Right renal pelvis (tissue), 4 donors: ENCODE data around the gene PRDM16. TPM values are rescaled to one million over a fixed set of nuclear protein-coding genes. Genes with fewer than 3 reads are reported as not detected.
A peak's percentile ranks its signal among the peaks of the same experiment; 100 is the strongest.
"Not testable (repeated sequence)": the region's sequence is repeated elsewhere in the genome, so short reads cannot be mapped to it uniquely, and the experiment has no call there.

ENCODE experiments used
- DNase-seq, 4 donors: peaks; one replicate each; pipeline ENCODE4 v3.0.0-alpha.2; 2013; ENCODE audit warnings: low read depth in 4 of 4, low spot score in 3 of 4, missing footprints in 1 of 4
- polyA plus RNA-seq, 4 donors: library from polyadenylated mRNA; unstranded; fragments of 120-200 nt; gene quantifications; one replicate each; pipeline ENCODE4 v1.2.1, GENCODE V29; 2013; ENCODE audit not compliant: insufficient read length in 4 of 4

Gene PRDM16
- polyA plus RNA-seq, 4 donors = 6.0 to 8.1 (median 7.0) TPM

DNA sequence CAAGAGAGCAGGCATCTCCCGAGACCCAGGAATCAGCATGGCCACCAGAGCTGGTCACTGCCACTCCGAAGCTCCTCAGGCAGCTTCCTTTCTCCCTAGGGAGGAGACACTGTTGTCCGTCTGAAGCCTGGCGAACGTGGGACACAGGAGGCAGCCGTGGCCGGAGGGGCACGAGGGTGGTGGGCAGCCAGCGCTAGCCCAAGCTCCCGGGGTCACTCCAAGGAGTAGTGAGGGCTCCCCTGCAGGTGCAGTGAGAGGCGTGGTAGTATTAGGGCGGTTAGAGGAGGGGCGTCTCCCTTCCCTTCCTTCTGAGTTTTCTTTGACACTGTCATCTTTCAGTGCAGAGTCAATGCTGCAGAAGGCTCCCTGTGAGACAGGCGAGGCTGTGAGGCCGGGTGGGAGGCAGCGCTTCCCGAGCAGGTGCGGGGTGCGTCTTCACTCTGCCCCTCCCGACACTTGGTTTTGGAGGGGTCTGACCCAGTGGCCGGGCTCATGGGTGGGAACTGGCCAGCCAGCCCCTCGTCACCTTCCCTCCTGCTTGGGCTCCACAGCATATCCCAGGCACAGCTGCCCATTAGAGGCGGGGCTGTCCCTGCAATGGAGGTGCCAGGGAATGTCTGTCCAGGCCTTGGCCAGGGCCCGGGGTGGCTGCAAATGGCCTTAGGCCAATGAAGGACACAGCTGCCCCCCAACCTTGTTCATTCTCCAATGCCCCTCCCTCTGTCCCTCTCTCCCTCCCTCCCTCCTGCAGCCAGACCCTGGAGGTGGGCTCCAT, 213.8 kb downstream of the PRDM16 start:
- DNase-seq = no peak

DNA sequence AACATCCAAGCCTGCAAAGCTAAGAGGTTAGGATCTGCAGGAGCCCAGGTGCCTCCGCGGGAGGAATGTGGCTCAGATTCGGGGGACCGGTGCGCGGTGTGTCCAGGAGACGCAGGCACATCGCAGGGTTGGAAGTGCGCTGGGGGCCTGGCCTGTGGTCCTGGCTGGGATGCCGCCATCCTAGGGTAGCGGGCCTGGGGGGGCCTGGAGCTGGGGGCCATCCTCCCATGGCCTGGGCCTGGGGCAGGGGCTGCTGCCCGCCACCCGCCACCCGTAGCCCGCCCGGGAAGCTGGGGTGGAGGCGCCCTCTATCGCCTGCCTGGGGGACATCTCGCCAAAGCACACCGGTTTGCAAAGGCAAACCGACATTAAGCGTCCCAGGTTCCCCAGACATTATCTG, 214.8 kb downstream of the PRDM16 start:
- DNase-seq = peak in 1 of 4 donors; percentile 25

DNA sequence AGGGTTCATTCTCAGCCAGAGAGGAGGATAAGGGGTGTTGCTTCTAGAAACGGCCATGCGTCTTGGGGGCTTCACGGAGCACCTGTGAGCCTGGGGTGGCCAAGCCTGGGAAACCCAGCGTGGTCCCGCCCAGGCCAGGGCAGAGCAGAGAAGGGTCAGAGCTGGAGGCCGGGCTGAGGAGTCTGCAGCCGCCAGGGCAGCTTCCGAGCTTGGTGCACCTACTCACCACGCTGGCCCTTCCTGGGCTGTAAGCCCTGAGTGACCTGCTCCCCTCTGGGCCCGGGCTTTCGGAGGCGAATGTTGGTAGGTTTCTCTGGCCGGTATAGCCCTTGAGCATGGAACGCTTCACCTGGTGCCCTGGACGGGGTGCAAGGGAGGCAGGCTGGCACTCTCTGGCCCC, 215.7 kb downstream of the PRDM16 start:
- DNase-seq = no peak

DNA sequence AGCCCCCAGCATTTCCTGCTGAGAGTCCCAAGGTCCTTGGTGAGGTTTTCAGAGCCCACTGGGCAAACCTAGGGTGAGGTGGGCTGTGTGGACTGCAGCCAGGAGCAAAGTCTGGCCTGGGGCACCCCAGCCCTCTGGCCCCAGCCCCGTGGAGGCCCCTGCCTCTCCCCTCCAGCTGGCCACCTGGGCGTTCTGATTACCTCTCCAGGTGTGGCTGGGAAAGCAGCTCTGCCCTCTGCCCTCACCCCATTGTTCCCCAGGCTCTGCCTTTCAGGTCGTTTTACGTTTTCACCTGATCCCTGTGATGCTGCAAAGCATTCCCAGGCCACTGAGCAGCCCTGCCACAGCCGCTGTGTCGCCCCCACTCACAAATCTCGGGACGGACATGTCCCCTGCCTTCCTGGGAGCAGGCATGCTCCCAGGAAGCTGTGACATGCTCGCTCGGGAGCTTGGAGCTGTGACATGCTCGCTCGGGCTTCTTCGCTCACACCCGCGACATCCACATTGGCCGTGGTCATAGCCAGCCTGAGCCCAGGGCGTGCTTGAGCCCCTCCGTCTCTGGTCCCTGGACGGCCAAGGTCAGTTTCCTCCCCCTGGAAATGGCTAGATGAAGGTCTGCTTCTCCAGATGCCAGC, 216.2 kb downstream of the PRDM16 start:
- DNase-seq = no peak

DNA sequence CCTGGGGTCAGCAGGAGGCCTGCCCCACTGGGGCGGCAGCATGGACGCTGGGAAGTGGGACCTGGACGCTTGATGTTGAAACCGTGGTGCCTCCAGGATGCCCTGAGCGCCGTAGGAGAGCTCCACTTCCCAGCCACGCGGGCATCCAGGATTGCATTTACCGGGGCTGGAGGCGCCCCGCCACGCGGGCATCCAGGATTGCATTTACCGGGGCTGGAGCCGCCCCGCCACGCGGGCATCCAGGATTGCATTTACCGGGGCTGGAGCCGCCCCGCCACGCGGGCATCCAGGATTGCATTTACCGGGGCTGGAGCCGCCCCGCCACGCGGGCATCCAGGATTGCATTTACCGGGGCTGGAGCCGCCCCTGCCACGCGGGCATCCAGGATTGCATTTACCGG, 218.1 kb downstream of the PRDM16 start:
- DNase-seq = not testable (repeated sequence)

DNA sequence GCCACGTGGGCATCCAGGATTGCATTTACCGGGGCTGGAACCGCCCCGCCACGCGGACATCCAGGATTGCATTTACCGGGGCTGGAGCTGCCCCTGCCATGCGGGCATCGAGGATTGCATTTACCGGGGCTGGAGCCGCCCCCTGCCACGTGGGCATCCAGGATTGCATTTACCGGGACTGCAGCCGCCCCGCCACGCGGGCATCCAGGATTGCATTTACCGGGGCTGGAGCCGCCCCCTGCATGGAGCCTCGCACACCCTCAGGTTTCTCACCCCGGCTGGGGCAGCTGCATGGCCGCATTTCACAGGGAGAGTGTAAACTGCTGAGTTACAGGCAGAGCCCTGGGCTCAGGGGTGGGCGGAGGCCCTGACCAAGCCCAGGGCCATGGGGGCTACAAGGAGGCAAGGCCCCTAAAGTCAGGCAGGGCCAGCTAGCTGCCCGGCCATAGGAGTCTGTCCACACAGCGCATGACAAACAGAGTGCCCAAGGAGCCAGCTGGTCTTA, 218.7 kb downstream of the PRDM16 start:
- DNase-seq = no peak

DNA sequence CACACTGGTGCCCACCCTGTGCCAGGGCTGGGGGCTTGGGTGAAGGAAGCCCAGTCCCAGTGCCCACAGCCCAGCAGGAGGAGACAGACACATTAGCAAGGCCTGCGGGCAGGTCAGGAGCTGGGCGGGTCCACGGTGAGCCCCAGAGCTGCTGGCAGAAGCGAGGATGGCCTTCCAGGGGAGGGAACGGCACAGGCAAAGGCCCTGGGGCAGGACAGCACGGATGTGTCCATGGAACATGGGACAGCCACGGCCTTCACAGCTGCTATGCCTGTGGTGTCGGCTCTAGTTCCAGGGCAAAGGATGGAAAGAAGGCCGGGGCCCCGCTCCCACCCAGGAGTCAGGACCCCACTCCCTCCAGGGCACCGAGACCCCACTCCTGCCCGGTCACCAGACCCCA, 220.5 kb downstream of the PRDM16 start:
- no peak for DNase-seq

DNA sequence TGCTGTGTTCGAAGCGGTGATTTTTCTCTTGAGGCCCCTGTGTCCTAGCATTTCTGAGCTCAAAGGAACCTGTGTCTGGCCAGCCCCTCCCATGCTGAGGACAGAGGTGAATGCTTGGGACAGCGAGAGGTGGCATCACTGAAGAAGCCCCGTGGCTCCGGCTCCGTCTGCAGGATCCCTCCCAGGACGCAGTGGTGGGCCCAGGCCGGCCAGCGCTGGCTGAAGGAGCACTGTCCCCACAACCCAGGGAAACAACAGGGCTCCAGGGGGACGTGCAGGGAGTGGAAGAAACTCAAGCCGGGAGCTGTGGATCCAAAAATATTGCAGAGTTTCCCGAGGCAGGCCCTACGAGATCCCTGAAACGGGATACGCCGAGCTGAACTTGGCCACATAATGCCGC, 221.4 kb downstream of the PRDM16 start:
- no peak for DNase-seq

DNA sequence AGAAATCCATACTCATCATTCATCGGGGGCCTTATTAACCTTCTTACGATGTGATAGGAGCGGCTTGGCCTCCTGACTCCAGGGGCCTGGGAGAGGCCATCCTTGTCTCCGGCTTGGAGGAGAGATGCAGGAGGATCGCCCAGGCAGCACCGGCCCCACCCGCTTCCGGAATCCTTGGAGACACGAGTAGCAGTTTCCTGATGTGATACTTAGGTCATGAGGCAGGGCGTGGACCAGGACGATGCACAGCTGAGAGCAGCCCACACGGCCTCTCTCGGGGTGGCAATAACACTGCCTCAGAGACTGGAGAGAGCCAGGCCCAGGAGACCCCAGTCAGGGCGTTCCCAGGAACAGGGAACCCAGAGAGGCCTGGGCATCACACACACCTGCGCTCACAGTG, 221.9 kb downstream of the PRDM16 start:
- no peak for DNase-seq

DNA sequence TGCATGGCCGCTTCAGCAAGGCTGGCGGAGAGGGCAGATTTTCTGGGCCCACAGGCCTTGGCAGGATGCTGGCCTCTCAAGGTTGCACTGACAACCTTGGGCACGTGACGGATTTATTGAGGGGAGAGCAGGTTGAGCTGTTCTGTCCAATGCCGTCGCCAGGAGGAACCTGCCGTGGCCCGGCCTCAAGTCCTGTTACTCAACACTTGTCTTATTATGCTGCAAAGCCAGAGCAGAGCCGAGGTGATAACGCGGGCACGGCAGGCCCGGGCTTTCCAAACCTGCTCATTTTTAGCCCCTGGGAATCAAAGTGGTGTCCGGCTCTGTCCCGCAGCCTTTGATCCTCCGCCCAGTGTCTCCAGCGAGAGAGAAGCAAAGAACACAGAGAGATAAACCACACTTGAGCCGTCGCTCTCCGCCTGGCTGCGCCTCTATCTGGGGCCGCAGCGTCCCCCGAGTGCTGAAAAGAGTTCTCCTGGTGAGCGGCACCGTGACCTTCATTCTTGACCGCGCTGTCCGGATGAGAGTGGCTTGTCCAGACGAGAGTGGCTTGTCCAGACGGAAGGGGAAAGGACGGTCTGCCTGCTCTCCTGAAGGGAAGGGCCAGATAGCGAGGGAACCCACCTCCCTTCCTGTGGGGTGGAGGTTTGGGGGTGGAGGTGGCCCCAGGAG, 223.2 kb downstream of the PRDM16 start:
- no peak for DNase-seq

DNA sequence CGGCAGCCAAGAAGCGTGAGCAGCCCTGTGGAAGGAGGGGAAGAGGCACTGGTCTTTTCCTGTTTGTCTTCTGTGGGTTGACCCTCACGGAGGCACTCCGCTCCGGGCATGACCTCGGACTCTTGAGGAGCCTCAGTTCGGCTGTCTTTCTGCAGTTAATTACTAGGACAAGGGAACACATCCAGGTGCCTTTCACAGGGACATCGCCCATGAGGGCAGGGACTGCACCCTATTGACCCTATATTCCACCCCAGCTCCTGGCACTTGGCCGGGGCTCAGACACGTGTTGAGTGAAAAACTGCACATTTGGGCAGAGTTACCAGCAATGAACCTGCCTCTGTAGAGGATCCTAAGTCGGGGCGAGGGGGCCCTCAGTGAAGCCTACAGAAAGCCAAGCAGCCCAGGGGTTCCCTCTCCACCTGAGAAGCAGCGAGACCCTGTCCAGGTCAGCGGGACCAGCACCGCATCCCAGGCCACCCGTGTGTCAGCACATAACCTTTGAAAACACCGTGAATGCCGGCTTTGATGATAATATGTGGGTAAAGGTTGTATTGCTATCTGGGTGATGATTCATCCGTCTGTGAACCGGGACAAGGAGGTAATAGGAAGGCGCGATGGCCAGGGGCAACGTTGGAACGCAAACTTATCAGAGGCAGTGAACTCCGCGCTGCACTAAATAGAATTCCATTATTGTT, 224.0 kb downstream of the PRDM16 start:
- DNase-seq = no peak

DNA sequence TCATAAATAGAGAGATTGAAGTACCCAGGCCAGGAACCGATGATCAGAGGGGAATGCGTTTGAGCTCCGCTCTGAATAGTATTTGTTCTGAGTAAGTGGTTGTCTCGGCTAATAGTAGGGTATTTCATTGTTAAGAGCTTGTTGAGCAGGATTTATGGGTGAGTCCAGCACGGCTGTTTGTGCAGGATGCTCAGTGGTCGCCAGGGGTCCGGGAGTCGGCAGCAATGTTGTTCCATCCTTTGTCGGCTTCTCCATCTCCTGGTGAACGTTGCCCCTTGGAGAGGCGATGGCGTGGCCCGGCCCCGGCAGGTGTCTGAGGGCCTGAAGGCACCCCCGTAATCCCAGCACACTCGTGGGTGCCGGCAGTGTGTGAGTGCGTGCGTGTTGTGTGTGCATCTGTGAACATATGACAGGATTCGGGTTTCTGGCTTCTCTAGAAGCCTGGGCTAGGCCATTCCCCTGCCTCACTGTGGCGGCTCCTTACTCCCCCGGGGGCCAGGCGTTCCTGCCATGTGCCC, 224.6 kb downstream of the PRDM16 start:
- DNase-seq = no peak

DNA sequence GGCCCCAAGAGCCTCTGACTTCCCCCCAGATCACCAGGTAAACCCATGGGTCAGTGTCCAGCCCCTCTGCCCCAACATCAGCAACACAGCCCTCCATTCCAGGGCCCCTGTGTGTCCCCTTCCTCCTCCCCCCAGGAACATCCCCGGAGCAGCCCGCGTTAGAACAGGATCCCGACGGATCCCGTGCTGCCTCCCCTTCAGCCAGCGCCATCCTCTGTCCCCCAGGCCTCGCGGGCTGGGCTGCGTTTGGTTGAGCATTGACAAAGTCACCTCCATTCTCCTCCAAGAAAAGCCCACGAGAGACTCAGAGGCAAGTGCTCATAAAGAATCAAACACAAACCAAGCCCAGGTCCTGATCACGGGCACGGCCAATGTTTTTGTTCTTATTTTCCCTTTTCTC, 225.4 kb downstream of the PRDM16 start:
- DNase-seq = no peak

DNA sequence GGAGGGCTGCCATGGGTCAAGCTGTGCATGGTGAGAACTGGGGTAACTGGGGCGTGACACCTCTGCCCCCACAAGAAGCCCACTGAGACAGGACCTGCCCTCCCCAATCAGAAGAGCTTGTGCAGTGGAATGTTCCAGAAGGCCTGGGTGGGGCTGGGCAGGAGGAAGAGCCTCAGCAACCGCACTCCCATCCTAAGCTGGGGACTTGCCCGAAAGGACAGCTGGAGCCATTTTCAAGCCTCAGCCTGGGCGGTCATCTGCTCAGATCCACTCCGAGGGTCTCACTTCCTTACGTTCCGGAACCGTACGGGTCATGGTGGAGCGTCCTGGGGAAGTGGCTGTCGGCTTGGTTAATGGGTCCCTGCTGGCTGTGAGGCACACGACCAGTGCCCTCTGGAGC, 226.8 kb downstream of the PRDM16 start:
- no peak for DNase-seq

DNA sequence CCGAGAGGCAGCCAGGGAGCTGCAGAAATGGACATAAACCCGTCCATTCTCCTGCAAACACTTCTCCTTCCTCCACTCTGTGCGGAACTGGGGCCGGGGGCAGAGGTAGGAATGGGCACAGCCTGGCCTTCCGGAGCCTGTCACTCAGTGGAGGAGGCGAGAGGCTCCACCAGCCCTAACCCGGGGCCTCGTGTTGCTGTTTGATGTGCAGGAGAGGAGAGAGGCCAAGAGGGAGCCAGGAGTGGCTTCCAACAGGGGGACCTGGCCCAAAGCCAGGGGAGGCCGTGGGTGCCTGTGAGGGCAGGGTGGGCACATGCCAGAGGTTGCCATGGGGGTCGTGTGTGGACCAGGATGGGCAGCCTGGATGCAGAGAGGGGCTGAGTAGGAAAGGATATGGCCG, 227.3 kb downstream of the PRDM16 start:
- DNase-seq = no peak

DNA sequence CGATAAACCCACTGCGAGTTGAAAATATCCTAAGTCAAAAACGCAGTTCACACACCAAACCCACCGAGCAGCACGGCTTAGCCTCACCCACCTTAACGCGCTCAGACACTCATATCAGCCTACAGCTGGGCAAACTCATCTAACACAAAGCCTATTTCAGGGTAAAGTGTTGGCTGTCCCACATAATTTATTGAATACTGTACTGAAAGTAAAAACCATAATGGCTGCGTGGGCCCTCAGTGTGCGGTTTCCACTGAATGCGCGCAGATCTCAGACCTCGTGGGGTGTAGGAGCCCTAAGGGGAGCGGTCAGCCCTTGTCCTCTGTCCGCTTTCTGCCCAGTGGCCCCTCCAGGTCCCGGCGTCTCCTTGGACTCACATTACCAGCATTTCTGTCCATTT, 227.8 kb downstream of the PRDM16 start:
- no peak for DNase-seq

DNA sequence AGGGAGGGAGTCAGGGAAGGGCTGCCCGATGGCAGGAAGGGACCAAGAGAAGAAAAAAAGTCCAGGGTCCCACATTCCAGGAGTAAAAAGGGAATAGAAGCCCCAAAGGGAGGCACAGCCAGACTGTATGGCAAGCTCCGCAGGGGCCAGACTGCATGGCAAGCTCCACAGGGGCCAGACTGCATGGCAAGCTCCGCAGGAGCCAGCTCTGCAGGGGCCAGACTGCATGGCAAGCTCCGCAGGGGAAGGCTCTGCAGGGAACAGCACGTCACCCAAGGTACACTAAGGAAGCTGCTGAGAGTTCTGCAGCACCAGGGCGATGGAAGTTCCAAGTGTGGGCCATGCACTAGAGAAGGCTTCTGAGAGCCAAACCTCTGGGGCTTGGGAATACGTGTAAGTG, 228.8 kb downstream of the PRDM16 start:
- no peak for DNase-seq

DNA sequence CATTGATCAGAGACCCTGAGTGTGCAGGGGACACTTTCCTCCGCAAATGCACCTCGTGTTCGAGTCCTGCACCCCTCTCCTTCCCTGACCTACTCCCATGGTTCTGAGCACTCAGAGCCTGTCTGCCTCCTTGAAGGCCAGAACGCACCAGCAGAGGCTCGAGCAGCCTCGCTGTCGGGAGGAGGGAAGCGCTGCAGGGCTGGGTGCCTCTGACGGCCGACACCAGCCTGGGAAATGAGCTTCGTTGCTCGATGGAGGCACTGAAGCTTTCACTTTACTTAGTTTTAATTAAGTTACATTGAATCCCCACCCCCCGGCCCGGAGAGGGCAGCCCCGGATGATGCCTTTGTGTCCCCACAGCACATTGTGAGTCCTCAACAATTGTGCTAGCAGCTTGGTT, 229.2 kb downstream of the PRDM16 start:
- DNase-seq = no peak

DNA sequence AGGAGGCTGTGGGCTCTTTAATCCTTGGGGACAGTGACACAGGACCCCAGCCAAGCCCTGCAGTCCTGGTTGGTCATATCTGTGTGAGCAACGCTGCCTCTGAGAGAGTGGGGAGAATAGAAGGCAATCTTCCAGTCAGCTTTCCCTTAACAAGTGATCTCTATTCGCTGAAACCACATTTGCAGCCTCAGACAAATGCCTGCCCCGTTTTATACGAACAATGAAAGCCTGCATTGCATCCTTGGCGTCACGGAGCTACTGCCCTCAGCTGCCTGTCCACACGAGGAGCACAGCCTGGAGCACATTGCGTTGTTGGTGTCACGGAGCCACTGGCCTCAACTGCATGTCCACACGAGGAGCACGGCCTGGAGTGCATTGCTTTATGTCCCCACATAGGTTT, 235.2 kb downstream of the PRDM16 start:
- DNase-seq = no peak

DNA sequence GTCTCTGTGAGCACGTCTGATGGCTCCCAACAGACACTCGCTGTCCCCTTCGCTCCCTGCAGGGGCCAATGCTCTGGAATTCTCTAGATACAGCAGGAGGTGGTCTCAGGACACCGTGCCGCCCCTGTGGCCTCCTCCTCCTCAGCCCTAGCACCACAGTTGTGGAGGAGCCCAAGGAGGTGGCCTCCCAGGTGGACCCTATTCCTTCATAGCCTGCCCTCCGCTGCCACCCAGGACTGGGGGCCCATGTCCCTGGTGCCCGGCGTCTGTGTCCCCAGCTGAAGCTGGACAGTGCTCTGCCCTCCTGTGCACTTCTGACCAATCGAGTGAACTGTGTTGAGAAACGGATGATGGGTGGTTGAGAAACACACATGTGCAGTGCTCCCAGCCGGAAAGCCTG, 235.7 kb downstream of the PRDM16 start:
- DNase-seq = no peak

DNA sequence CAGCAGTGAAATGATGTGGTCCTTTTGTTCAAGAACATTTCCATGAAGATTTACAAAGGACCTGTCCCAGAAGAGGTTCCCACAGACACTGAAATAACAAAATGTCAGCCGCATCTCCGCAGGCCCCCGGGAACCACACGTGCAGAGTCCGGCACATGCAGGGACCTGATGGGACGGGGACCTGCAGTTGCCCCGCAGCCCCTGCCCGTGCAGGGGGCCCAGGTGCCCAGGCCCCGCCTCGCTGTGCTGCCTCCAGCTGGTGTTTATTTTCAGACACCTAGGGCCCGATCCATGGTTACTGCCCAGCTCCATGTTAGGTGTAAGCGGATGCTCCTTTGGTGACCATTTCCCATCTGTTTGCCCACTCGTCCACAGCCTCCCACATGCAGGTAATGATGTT, 236.2 kb downstream of the PRDM16 start:
- DNase-seq = no peak
